CD4-positive, alpha-beta T cell (primary cell): Measurements from ENCODE around the gene ASIC4. TPM values are rescaled to one million over a fixed set of nuclear protein-coding genes. Genes with fewer than 3 reads are reported as not detected.

Experiments
- ATAC-seq: fragments of 200-7000 bp; cut with Tn5 transposase; one replicate; pipeline ENCODE4 v1.10.0; 2022; ENCODE audit warnings: mild to moderate bottlenecking; ENCODE audit not compliant: poor library complexity
- CTCF ChIA-PET: fragments of 350-600 bp; sonication (Branson Sonifier 250); formaldehyde crosslinking; loops from one replicate; lab custom pipeline; 2021; ENCODE audit warnings: antibody characterized with exemption, inconsistent platforms; lab: Charles Lee
- POLR2A ChIA-PET: fragments of 350-600 bp; sonication (Branson Sonifier 250); formaldehyde crosslinking; loops from one replicate; lab custom pipeline; 2021; ENCODE audit warnings: antibody characterized with exemption, inconsistent platforms; lab: Charles Lee
- DNase-seq, 14 experiments: peaks; one replicate each; pipeline ENCODE4 v3.0.0-alpha.2; 2013 to 2020; ENCODE audit warnings: mixed read lengths in 2 of 14
- H3K27ac ChIP-seq, 2 donors: one replicate each; pipeline versions ENCODE4 v1.5.1 to v1.7.0; 2013; ENCODE audit warnings: low read length in 2 of 2, low read depth in 1 of 2, mild to moderate bottlenecking in 1 of 2
- H3K27me3 ChIP-seq, 2 experiments: 1 replicate in 1 of 2; 2 replicates in 1 of 2; pipeline versions ENCODE4 v1.6.1 to v1.7.0; 2013; ENCODE audit warnings: low read length in 2 of 2, control low read depth in 1 of 2, mild to moderate bottlenecking in 1 of 2, moderate library complexity in 1 of 2; ENCODE audit not compliant: insufficient read depth in 2 of 2, control insufficient read depth in 1 of 2
- H3K36me3 ChIP-seq: one replicate; pipeline ENCODE4 v1.6.1; 2013; ENCODE audit warnings: low read length, control low read depth; ENCODE audit not compliant: insufficient read depth
- H3K4me1 ChIP-seq: one replicate; pipeline ENCODE4 v1.6.1; 2013; ENCODE audit warnings: low read length, control low read depth; ENCODE audit not compliant: insufficient read depth
- H3K4me3 ChIP-seq: one replicate; pipeline ENCODE4 v1.5.1; 2013; ENCODE audit warnings: mild to moderate bottlenecking, low read length, moderate library complexity
- H3K9me3 ChIP-seq, 2 experiments: 1 replicate in 1 of 2; 2 replicates in 1 of 2; pipeline versions ENCODE4 v1.6.1 to v1.7.0; 2013; ENCODE audit warnings: low read length in 2 of 2, mild to moderate bottlenecking in 2 of 2, control low read depth in 1 of 2, moderate library complexity in 1 of 2; ENCODE audit not compliant: control insufficient read depth in 1 of 2, insufficient read depth in 1 of 2
- H3K27ac Mint-ChIP-seq: one replicate; pipeline ENCODE4 v1.8.0; 2020; ENCODE audit warnings: mixed read lengths
- H3K27me3 Mint-ChIP-seq: one replicate; pipeline ENCODE4 v1.8.0; 2021; ENCODE audit warnings: mixed read lengths
- H3K36me3 Mint-ChIP-seq: one replicate; pipeline ENCODE4 v1.8.0; 2021; ENCODE audit warnings: low read depth, mixed read lengths
- H3K4me1 Mint-ChIP-seq: one replicate; pipeline ENCODE4 v1.8.0; 2021; ENCODE audit warnings: low read depth, mixed read lengths
- H3K4me3 Mint-ChIP-seq: one replicate; pipeline ENCODE4 v1.8.0; 2020; ENCODE audit warnings: mild to moderate bottlenecking, mixed read lengths
- H3K9me3 Mint-ChIP-seq: one replicate; pipeline ENCODE4 v1.8.0; 2020; ENCODE audit warnings: mixed read lengths
- CTCF ChIP-seq: fragments of 200-600 bp; IDR thresholded peaks from one replicate; pipeline ENCODE4 v1.8.0; 2022; ENCODE audit warnings: antibody characterized with exemption, mild to moderate bottlenecking
- intact Hi-C, 2 experiments: fragments of 100-400 bp; cut with DNase I in 1 of 2; cut with micrococcal nuclease in 1 of 2; formaldehyde crosslinking; loops; one replicate each; pipeline versions ENCODE4 v1.15.1 to v1.9.0; 2023 to 2025; cut with DNase I, micrococcal nuclease
- total RNA-seq, 174 experiments: library from RNA in 2 of 174; stranded (reverse) in 2 of 174; gene quantifications; one replicate each; pipeline ENCODE4 v1.2.3 and lab custom pipeline; 2021 to 2026

ASIC4 gene
- total RNA-seq, 2 experiments from 2014 or later = 0.08 to 0.17 TPM

GRCh38 chr2:219492575-219492974 is 21.7 kb upstream of the ASIC4 start:
- ChIA-PET POLR2A (no interaction called here), CTCF (interaction anchor here (1.2 kb wide), 1 partner anchor 37 kb away, joined by 3 read pairs; no protein-coding TSS in a partner anchor)
- Histone ChIP-seq H3K9me3 (peaks cover 0 to 11% of the 10 kb centered on the region in 2 experiments), H3K27me3 (peaks cover 56 to 62% of the 10 kb centered on the region in 2 experiments), H3K4me1 (peaks cover 20% of the 10 kb centered on the region), H3K4me3 (no peak overlapping the region), H3K27ac (no peak overlapping the region), H3K36me3 (no peaks in the 10 kb centered on the region)
- H3K4me1 Mint-ChIP-seq = peaks cover 10% of the 10 kb centered on the region
- peaks cover 72% of the 10 kb centered on the region for H3K27me3 Mint-ChIP-seq
- no peak for ATAC-seq
- no peak overlapping the region for H3K4me3 Mint-ChIP-seq
- H3K36me3 Mint-ChIP-seq = no peaks in the 10 kb centered on the region
- no peak for DNase-seq
- TF ChIP-seq CTCF = no peak
- intact Hi-C loops = no loop called here
- H3K27ac Mint-ChIP-seq = no peak overlapping the region
- H3K9me3 Mint-ChIP-seq = no peaks in the 10 kb centered on the region

GRCh38 chr2:219493086-219493485 is 21.2 kb upstream of the ASIC4 start:
- no peak for DNase-seq
- H3K27me3 Mint-ChIP-seq = peaks cover 72% of the 10 kb centered on the region

GRCh38 chr2:219494952-219495530 is 19.2 kb upstream of the ASIC4 start:
- Histone ChIP-seq H3K4me3 (no peak overlapping the region), H3K4me1 (peaks cover 42% of the 10 kb centered on the region), H3K36me3 (no peaks in the 10 kb centered on the region), H3K27ac (no peak overlapping the region), H3K27me3 (peaks cover 56 to 58% of the 10 kb centered on the region in 2 experiments), H3K9me3 (peaks cover 0 to 11% of the 10 kb centered on the region in 2 experiments)
- Mint-ChIP-seq H3K4me1 (peaks cover 33% of the 10 kb centered on the region), H3K27me3 (peaks cover 75% of the 10 kb centered on the region), H3K9me3 (no peaks in the 10 kb centered on the region), H3K27ac (no peak overlapping the region), H3K4me3 (no peak overlapping the region), H3K36me3 (peaks cover 13% of the 10 kb centered on the region)
- DNase-seq (no peak), ATAC-seq (no peak)
- ChIA-PET POLR2A (interaction anchor here (1.0 kb wide), 1 partner anchor 11 kb away, joined by 3 read pairs; no protein-coding TSS in a partner anchor), CTCF (interaction anchor here (0.8 to 3.2 kb wide), 2 partner anchors 35 to 61 kb away, joined by 3 to 29 read pairs; no protein-coding TSS in a partner anchor)
- intact Hi-C loops = loop anchor here (1.0 kb wide), 1 partner anchor 35 kb away; no protein-coding TSS in a partner anchor
- TF ChIP-seq CTCF = no peak

More at GRCh38 chr2:219493086-219493485, 21.2 kb upstream of the ASIC4 start:
- ChIA-PET CTCF (interaction anchor here (0.8 kb wide), 1 partner anchor 37 kb away, joined by 3 read pairs; no protein-coding TSS in a partner anchor), POLR2A (no interaction called here)
- H3K4me1 ChIP-seq = peaks cover 25% of the 10 kb centered on the region
- Mint-ChIP-seq H3K27ac (no peak overlapping the region), H3K9me3 (no peaks in the 10 kb centered on the region), H3K4me3 (no peak overlapping the region), H3K4me1 (peaks cover 13% of the 10 kb centered on the region), H3K36me3 (no peaks in the 10 kb centered on the region)
- H3K9me3 ChIP-seq = peaks cover 0 to 11% of the 10 kb centered on the region in 2 experiments
- ATAC-seq = no peak
- no peaks in the 10 kb centered on the region for H3K36me3 ChIP-seq
- no peak overlapping the region for H3K27ac ChIP-seq
- H3K4me3 ChIP-seq = no peak overlapping the region
- H3K27me3 ChIP-seq = peaks cover 58 to 64% of the 10 kb centered on the region in 2 experiments
- TF ChIP-seq CTCF = no peak
- intact Hi-C loops = no loop called here
